ENCODE data around the gene CMIP.

The CMIP gene

DNA sequence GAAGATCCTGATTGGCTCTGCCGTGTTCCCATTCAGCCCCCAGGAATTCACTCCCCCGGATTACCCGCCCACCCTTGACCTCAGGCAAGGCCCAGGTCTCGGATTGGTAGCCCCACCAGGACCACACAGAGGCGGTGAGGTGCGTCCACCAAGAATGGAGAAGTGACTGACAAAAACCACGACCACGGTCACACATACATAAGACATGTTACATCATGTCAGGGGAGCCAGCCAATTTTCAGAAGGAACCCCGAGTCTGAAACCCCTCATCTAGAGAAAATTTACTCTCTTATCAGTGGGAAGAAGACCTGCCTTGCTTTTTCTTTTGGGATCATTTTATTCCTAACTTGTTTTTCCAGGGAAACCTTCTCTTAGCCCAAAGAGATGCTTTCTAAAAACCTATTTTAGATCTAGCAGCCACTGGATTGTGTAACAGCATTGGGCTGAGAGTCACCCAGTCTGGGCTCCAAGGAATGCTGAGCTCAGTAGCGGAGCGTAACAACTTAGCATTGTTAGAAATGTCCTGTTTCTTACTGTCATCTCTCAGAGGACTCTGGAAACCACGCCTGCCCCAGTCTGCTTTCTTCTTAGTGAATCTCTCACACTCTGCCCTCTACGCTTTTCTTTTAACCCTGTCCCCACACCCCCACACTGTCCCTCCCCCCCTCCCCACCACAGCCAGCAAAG lies 164.1 kb downstream of the CMIP start:
- DNase-seq (ENCODE audit: extremely low spot score), result no peak
- ChIA-PET POLR2A (no interaction called here), CTCF (no interaction called here)
- TF ChIP-seq SUZ12 (IDR thresholded peaks at IDR 0.05), result no peak

DNA sequence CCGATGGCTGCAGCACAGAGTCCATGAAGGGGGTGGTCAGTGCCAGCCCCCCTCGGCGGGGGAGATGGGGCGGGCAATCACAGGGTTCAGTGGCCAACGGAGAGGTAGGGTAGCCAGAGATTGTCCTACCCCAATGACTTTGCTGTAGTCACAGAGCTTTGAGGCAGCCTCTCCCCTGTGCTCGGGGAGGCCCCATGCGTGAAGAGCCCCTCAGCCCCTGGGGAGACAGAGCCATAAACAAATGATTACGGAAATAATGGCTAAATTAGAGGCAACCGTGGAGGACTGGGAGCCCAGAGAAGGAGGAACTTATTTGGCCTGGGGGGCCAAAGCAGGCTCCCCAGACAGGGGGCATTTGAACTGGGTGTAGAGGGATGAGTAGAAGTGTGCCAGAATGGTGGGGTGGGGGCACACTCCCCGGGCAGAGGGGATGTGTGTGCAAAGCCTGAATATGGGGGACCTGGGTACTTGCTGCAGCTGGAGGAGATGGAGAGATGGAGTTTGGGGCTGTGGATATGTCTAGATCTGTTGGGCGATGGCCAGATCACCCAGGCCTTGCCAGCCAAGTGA lies 164.8 kb downstream of the CMIP start:
- CTCF ChIA-PET, result no interaction called here
- POLR2A ChIA-PET, result no interaction called here
- DNase-seq (ENCODE audit: extremely low spot score), result no peak
- TF ChIP-seq NFRKB (IDR thresholded peaks at IDR 0.05), result no peak
- no peak for TF ChIP-seq SP1 (IDR thresholded peaks at IDR 0.05)
- TF ChIP-seq SUZ12 (IDR thresholded peaks at IDR 0.05), result no peak
- TF ChIP-seq LEF1 (IDR thresholded peaks at IDR 0.05; ENCODE audit: borderline replicate concordance), result no peak
- TF ChIP-seq CTBP1 (IDR thresholded peaks at IDR 0.05; ENCODE audit: borderline replicate concordance), result no peak
- TF ChIP-seq TARDBP (IDR thresholded peaks at IDR 0.05), result no peak
- no peak for TF ChIP-seq ARNT (IDR thresholded peaks at IDR 0.05)
- TF ChIP-seq HDGF (IDR thresholded peaks at IDR 0.05; ENCODE audit: borderline replicate concordance), result no peak
- TF ChIP-seq, protein P1, sequence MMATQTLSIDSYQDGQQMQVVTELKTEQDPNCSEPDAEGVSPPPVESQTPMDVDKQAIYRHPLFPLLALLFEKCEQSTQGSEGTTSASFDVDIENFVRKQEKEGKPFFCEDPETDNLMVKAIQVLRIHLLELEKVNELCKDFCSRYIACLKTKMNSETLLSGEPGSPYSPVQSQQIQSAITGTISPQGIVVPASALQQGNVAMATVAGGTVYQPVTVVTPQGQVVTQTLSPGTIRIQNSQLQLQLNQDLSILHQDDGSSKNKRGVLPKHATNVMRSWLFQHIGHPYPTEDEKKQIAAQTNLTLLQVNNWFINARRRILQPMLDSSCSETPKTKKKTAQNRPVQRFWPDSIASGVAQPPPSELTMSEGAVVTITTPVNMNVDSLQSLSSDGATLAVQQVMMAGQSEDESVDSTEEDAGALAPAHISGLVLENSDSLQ (IDR thresholded peaks at IDR 0.05), result no peak
- TF ChIP-seq FOXA1 (IDR thresholded peaks at IDR 0.05), result no peak
- TF ChIP-seq FOXK2 (IDR thresholded peaks at IDR 0.05), result no peak
- no peak for TF ChIP-seq L3MBTL2 (conservative IDR thresholded peaks at IDR 0.05)
- TF ChIP-seq FOXM1 (IDR thresholded peaks at IDR 0.05; ENCODE audit: borderline replicate concordance), result no peak
- TF ChIP-seq BHLHE40 (IDR thresholded peaks at IDR 0.05; ENCODE audit: borderline replicate concordance), result no peak

DNA sequence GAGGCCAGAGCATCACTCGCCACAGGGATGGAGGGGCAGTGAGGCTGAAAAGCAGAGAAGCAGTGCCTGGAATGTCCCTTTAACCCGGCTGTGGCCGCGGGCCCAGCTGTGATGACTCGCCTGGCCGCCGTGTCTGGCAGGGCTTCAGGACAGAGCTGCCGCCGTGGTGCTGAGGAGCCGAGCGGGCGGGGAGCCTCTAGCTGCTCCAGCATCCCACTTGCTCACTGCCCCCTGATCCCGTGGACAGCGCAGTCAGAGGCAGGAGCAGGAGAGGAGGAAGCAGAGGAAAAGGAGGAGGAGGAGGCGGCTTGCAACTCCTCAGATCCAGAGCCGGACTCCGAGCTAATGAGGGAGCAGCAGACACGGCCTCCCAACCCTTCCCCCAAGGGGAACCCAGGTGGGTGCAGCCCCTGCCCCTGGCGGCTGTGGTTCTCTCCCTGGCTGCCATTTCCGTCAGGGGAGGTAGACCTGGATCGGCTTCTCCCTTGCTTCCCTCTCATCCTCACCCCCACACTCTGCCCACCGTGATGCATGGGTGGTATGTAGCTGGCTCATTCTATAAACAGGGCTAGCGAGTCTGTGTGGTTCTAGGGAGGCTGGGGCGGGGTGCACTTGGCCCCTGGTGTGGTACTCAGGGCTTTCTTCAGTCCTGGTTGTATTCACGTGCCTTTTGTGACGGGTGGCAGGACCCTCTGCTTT lies 165.7 kb downstream of the CMIP start:
- ChIA-PET CTCF (no interaction called here), POLR2A (no interaction called here)
- no peak for DNase-seq (ENCODE audit: extremely low spot score)
- TF ChIP-seq ELF4 (IDR thresholded peaks at IDR 0.05) (no peak), L3MBTL2 (conservative IDR thresholded peaks at IDR 0.05) (no peak), SP1 (IDR thresholded peaks at IDR 0.05) (no peak), NFRKB (IDR thresholded peaks at IDR 0.05) (no peak), TARDBP (IDR thresholded peaks at IDR 0.05) (no peak), SUZ12 (IDR thresholded peaks at IDR 0.05) (no peak), LEF1 (IDR thresholded peaks at IDR 0.05; ENCODE audit: borderline replicate concordance) (no peak), CTBP1 (IDR thresholded peaks at IDR 0.05; ENCODE audit: borderline replicate concordance) (no peak), ZNF384 (IDR thresholded peaks at IDR 0.05) (no peak), HDGF (IDR thresholded peaks at IDR 0.05; ENCODE audit: borderline replicate concordance) (no peak), ARNT (IDR thresholded peaks at IDR 0.05) (no peak), FOXM1 (IDR thresholded peaks at IDR 0.05; ENCODE audit: borderline replicate concordance) (no peak), FOXK2 (IDR thresholded peaks at IDR 0.05) (no peak), BHLHE40 (IDR thresholded peaks at IDR 0.05; ENCODE audit: borderline replicate concordance) (no peak), FOXA1 (IDR thresholded peaks at IDR 0.05) (no peak)
- TF ChIP-seq, protein P1 (IDR thresholded peaks at IDR 0.05), result no peak

DNA sequence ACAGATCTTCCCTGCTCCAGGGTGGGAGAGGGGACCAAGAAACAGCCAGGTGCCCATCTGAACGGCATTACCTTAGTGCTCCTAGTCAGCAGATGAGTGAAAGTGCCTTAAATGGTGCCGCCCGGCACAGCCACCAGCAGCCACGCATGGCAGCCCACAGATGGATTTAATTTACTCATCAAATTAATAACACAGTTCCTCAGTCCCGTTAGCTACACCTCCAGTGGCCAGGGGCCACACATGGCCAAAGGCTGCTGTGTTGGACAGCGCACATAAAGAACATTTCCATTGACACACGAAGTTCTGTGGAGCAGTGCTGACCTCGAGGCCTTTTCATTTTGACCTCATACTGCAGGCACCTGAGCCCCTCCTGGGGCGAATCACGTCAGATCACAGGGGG lies 166.3 kb downstream of the CMIP start:
- ChIA-PET CTCF (no interaction called here), POLR2A (no interaction called here)
- DNase-seq (ENCODE audit: extremely low spot score), result no peak
- no peak for TF ChIP-seq TARDBP (IDR thresholded peaks at IDR 0.05)
- TF ChIP-seq HDGF (IDR thresholded peaks at IDR 0.05; ENCODE audit: borderline replicate concordance), result no peak
- no peak for TF ChIP-seq ELF4 (IDR thresholded peaks at IDR 0.05)
- no peak for TF ChIP-seq FOXK2 (IDR thresholded peaks at IDR 0.05)
- no peak for TF ChIP-seq ARNT (IDR thresholded peaks at IDR 0.05)
- no peak for TF ChIP-seq LEF1 (IDR thresholded peaks at IDR 0.05; ENCODE audit: borderline replicate concordance)
- no peak for TF ChIP-seq CTBP1 (IDR thresholded peaks at IDR 0.05; ENCODE audit: borderline replicate concordance)
- TF ChIP-seq BHLHE40 (IDR thresholded peaks at IDR 0.05; ENCODE audit: borderline replicate concordance), result no peak
- no peak for TF ChIP-seq SP1 (IDR thresholded peaks at IDR 0.05)
- TF ChIP-seq FOXM1 (IDR thresholded peaks at IDR 0.05; ENCODE audit: borderline replicate concordance), result no peak
- TF ChIP-seq, protein P1 (IDR thresholded peaks at IDR 0.05), result no peak
- TF ChIP-seq SUZ12 (IDR thresholded peaks at IDR 0.05), result no peak
- no peak for TF ChIP-seq L3MBTL2 (conservative IDR thresholded peaks at IDR 0.05)
- no peak for TF ChIP-seq NFRKB (IDR thresholded peaks at IDR 0.05)
- TF ChIP-seq ZNF384 (IDR thresholded peaks at IDR 0.05), result no peak
- TF ChIP-seq FOXA1 (IDR thresholded peaks at IDR 0.05), result no peak

DNA sequence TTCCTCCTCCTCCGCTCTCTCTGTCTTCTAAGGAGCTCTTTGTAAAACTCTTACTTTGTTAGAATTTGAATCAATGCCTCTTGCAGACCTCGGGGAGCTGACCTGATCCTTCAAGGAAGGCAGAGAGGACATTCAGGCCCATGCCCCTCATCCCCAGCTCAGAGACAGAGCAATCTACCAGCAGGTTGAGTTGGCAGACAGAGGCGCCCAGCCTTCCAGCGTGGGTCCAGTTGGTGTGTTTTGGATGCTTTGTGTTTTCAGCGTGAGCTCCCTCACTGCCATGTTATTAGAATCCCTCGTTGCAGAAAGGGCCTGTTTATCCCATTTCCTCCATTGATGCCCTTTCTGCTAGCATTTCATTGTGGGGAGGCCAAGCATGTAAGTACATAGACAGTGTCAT lies 167.1 kb downstream of the CMIP start:
- DNase-seq (ENCODE audit: extremely low spot score), result no peak
- CTCF ChIA-PET, result no interaction called here
- POLR2A ChIA-PET, result no interaction called here
- TF ChIP-seq CTBP1 (IDR thresholded peaks at IDR 0.05; ENCODE audit: borderline replicate concordance) (no peak), ARNT (IDR thresholded peaks at IDR 0.05) (no peak), ELF4 (IDR thresholded peaks at IDR 0.05) (no peak), L3MBTL2 (conservative IDR thresholded peaks at IDR 0.05) (no peak), NFRKB (IDR thresholded peaks at IDR 0.05) (no peak), FOXK2 (IDR thresholded peaks at IDR 0.05) (no peak), FOXA1 (IDR thresholded peaks at IDR 0.05) (no peak), ZNF384 (IDR thresholded peaks at IDR 0.05) (no peak), SP1 (IDR thresholded peaks at IDR 0.05) (no peak), FOXM1 (IDR thresholded peaks at IDR 0.05; ENCODE audit: borderline replicate concordance) (no peak), HDGF (IDR thresholded peaks at IDR 0.05; ENCODE audit: borderline replicate concordance) (no peak), LEF1 (IDR thresholded peaks at IDR 0.05; ENCODE audit: borderline replicate concordance) (no peak), SUZ12 (IDR thresholded peaks at IDR 0.05) (no peak), BHLHE40 (IDR thresholded peaks at IDR 0.05; ENCODE audit: borderline replicate concordance) (no peak), TARDBP (IDR thresholded peaks at IDR 0.05) (no peak)
- TF ChIP-seq, protein P1 (IDR thresholded peaks at IDR 0.05), result no peak
